ENCODE measurements around the gene PPP2R1B.

The PPP2R1B gene

GRCh38 chr11:111691741-111692140, 74.4 kb downstream of the PPP2R1B start:
- H3K36me3 ChIP-seq (ENCODE audit: control insufficient read depth, insufficient read depth, low read length): peaks cover 14% of the 10 kb centered on the region
- H3K4me1 ChIP-seq (ENCODE audit: control insufficient read depth, insufficient read depth, low read length): peaks cover 8% of the 10 kb centered on the region; the same call in 1 of the 2 replicates
- no peak overlapping the region for H3K4me3 ChIP-seq (ENCODE audit: low read depth, low read length)
- no peaks in the 10 kb centered on the region for H3K27me3 ChIP-seq (ENCODE audit: control insufficient read depth, insufficient read depth, low read length)
- no peaks in the 10 kb centered on the region for H3K9me3 ChIP-seq (ENCODE audit: control insufficient read depth, insufficient read depth, low read length)
- H3K27ac ChIP-seq (ENCODE audit: low read depth, low read length): no peak overlapping the region
- H3K9ac ChIP-seq (ENCODE audit: low read depth, low read length): no peak overlapping the region

DNA sequence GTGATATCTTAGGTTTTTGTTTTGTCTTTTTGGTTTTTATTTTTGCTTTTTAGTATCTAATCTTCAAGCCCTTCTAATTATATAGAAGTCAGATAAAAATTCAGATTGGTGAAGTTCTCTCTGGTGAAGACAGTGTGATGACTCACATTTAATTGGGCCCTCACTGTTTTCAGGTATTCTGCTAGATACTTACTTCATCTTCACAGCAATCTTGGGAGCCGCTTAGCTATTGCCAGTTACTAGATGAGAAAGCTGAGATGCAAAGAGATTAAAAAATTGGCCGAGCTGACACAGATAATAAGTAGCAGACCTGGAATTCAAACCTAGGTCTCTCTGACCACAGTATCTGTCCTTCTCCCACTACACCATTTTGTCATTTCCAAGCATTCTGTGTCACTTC, 75.0 kb downstream of the PPP2R1B start:
- H3K9me3 ChIP-seq (ENCODE audit: control insufficient read depth, insufficient read depth, low read length): no peaks in the 10 kb centered on the region
- H3K9ac ChIP-seq (ENCODE audit: low read depth, low read length): no peak overlapping the region
- H3K27ac ChIP-seq (ENCODE audit: low read depth, low read length): no peak overlapping the region
- no peak overlapping the region for H3K4me3 ChIP-seq (ENCODE audit: low read depth, low read length)
- no peaks in the 10 kb centered on the region for H3K27me3 ChIP-seq (ENCODE audit: control insufficient read depth, insufficient read depth, low read length)
- peaks cover 14% of the 10 kb centered on the region for H3K36me3 ChIP-seq (ENCODE audit: control insufficient read depth, insufficient read depth, low read length)
- H3K4me1 ChIP-seq (ENCODE audit: control insufficient read depth, insufficient read depth, low read length): peaks cover 8% of the 10 kb centered on the region; the same call in 1 of the 2 replicates

- H3K36me3 ChIP-seq (ENCODE audit: control insufficient read depth, insufficient read depth, low read length): peaks cover 14% of the 10 kb centered on the region
- no peaks in the 10 kb centered on the region for H3K9me3 ChIP-seq (ENCODE audit: control insufficient read depth, insufficient read depth, low read length)
- H3K27ac ChIP-seq (ENCODE audit: low read depth, low read length): no peak overlapping the region
- H3K4me1 ChIP-seq (ENCODE audit: control insufficient read depth, insufficient read depth, low read length): no peaks in the 10 kb centered on the region
- no peak overlapping the region for H3K4me3 ChIP-seq (ENCODE audit: low read depth, low read length)
- no peak overlapping the region for H3K9ac ChIP-seq (ENCODE audit: low read depth, low read length)
- no peaks in the 10 kb centered on the region for H3K27me3 ChIP-seq (ENCODE audit: control insufficient read depth, insufficient read depth, low read length)
Measured at GRCh38 chr11:111688013-111688412, 78.2 kb downstream of the PPP2R1B start.

GRCh38 chr11:111684251-111684650, 81.9 kb downstream of the PPP2R1B start:
- Histone ChIP-seq H3K4me3 (ENCODE audit: low read depth, low read length) (no peak overlapping the region), H3K36me3 (ENCODE audit: control insufficient read depth, insufficient read depth, low read length) (peaks cover 14% of the 10 kb centered on the region), H3K9me3 (ENCODE audit: control insufficient read depth, insufficient read depth, low read length) (no peaks in the 10 kb centered on the region), H3K9ac (ENCODE audit: low read depth, low read length) (no peak overlapping the region), H3K27me3 (ENCODE audit: control insufficient read depth, insufficient read depth, low read length) (no peaks in the 10 kb centered on the region), H3K27ac (ENCODE audit: low read depth, low read length) (no peak overlapping the region), H3K4me1 (ENCODE audit: control insufficient read depth, insufficient read depth, low read length) (no peaks in the 10 kb centered on the region)

GRCh38 chr11:111683806-111684205, 82.4 kb downstream of the PPP2R1B start:
- H3K36me3 ChIP-seq (ENCODE audit: control insufficient read depth, insufficient read depth, low read length): peaks cover 10% of the 10 kb centered on the region
- no peak overlapping the region for H3K4me3 ChIP-seq (ENCODE audit: low read depth, low read length)
- H3K9ac ChIP-seq (ENCODE audit: low read depth, low read length): no peak overlapping the region
- H3K4me1 ChIP-seq (ENCODE audit: control insufficient read depth, insufficient read depth, low read length): no peaks in the 10 kb centered on the region
- no peak overlapping the region for H3K27ac ChIP-seq (ENCODE audit: low read depth, low read length)
- H3K9me3 ChIP-seq (ENCODE audit: control insufficient read depth, insufficient read depth, low read length): no peaks in the 10 kb centered on the region
- H3K27me3 ChIP-seq (ENCODE audit: control insufficient read depth, insufficient read depth, low read length): no peaks in the 10 kb centered on the region

GRCh38 chr11:111680486-111681175, 85.6 kb downstream of the PPP2R1B start:
- Histone ChIP-seq H3K9me3 (ENCODE audit: control insufficient read depth, insufficient read depth, low read length) (no peaks in the 10 kb centered on the region), H3K4me1 (ENCODE audit: control insufficient read depth, insufficient read depth, low read length) (no peaks in the 10 kb centered on the region), H3K4me3 (ENCODE audit: low read depth, low read length) (no peak overlapping the region), H3K27me3 (ENCODE audit: control insufficient read depth, insufficient read depth, low read length) (no peaks in the 10 kb centered on the region), H3K9ac (ENCODE audit: low read depth, low read length) (no peak overlapping the region), H3K27ac (ENCODE audit: low read depth, low read length) (no peak overlapping the region), H3K36me3 (ENCODE audit: control insufficient read depth, insufficient read depth, low read length) (no peaks in the 10 kb centered on the region)
